OCI-LY1 (cell line): ENCODE results near the gene SYT1.

ENCODE experiments used
- H2AFZ ChIP-seq: fragments of 200-600 bp; sonication (generic), shearing (Covaris generic); 2 replicates; pipeline ENCODE4 v1.6.0; 2014; ENCODE audit warnings: antibody characterized with exemption, mild to moderate bottlenecking, low read length
- H3F3A ChIP-seq: fragments of 200-600 bp; sonication (generic), shearing (Covaris generic); 2 replicates; pipeline ENCODE4 v1.6.0; 2014; ENCODE audit warnings: mild to moderate bottlenecking, antibody characterized with exemption, low read length, moderate library complexity; ENCODE audit not compliant: insufficient read depth
- H3K27ac ChIP-seq: fragments of 200-600 bp; sonication (generic); 2 replicates; pipeline ENCODE4 v1.5.1; 2014; ENCODE audit warnings: low read length, mixed run types, mild to moderate bottlenecking, low read depth; ENCODE audit not compliant: poor library complexity, severe bottlenecking
- H3K27me3 ChIP-seq: fragments of 200-600 bp; sonication (generic); 2 replicates; pipeline ENCODE4 v1.6.0; 2014; ENCODE audit warnings: antibody characterized with exemption, mild to moderate bottlenecking, low read length, moderate library complexity; ENCODE audit not compliant: insufficient read depth
- H3K36me3 ChIP-seq: fragments of 200-600 bp; sonication (generic); 2 replicates; pipeline ENCODE4 v1.6.1; 2014; ENCODE audit warnings: mild to moderate bottlenecking, antibody characterized with exemption, low read length, moderate library complexity, mixed read lengths; ENCODE audit not compliant: insufficient read depth
- H3K4me1 ChIP-seq: fragments of 200-600 bp; sonication (generic); 2 replicates; pipeline ENCODE4 v1.5.1; 2014; ENCODE audit warnings: mild to moderate bottlenecking, low read length, moderate library complexity; ENCODE audit not compliant: insufficient read depth, severe bottlenecking
- H3K4me2 ChIP-seq: fragments of 200-600 bp; sonication (generic), shearing (Covaris generic); 2 replicates; pipeline ENCODE4 v1.6.1; 2014; ENCODE audit warnings: low read length
- H3K4me3 ChIP-seq: fragments of 200-600 bp; sonication (generic); 2 replicates; pipeline ENCODE4 v1.5.1; 2014; ENCODE audit warnings: low read length, low read depth, mild to moderate bottlenecking, mixed read lengths; ENCODE audit not compliant: poor library complexity, severe bottlenecking
- H3K79me2 ChIP-seq: fragments of 200-600 bp; shearing (Covaris generic); 2 replicates; pipeline ENCODE4 v1.6.1; 2016; ENCODE audit warnings: mixed run types, low read length, mixed read lengths; ENCODE audit not compliant: insufficient read depth
- H3K9ac ChIP-seq: fragments of 200-600 bp; sonication (generic), shearing (Covaris generic); 2 replicates; pipeline ENCODE4 v1.6.1; 2014; ENCODE audit warnings: mild to moderate bottlenecking, low read length, mixed read lengths
- H3K9me2 ChIP-seq: fragments of 200-600 bp; sonication (generic), shearing (Covaris generic); 2 replicates; pipeline ENCODE4 v1.6.1; 2014; ENCODE audit warnings: low read depth, mild to moderate bottlenecking, low read length, mixed read lengths
- H3K9me3 ChIP-seq: fragments of 200-600 bp; shearing (Covaris generic); 2 replicates; pipeline ENCODE4 v1.6.1; 2014; ENCODE audit warnings: low read length, mixed read lengths
- H4K20me1 ChIP-seq: fragments of 200-600 bp; sonication (generic), shearing (Covaris generic); 2 replicates; pipeline ENCODE4 v1.6.0; 2016; ENCODE audit warnings: mild to moderate bottlenecking, low read length; ENCODE audit not compliant: insufficient read depth
- EZH2 ChIP-seq: fragments of 200-600 bp; sonication (generic), shearing (Covaris generic); IDR thresholded peaks from 2 replicates; pipeline ENCODE4 v1.8.0; 2017; ENCODE audit warnings: borderline replicate concordance, mixed run types, mild to moderate bottlenecking, antibody characterized with exemption, low read length, moderate library complexity, mixed read lengths
- TF ChIP-seq, protein P1 (sequence below): fragments of 200-600 bp; sonication (generic), shearing (Covaris generic); IDR thresholded peaks from 2 replicates; pipeline ENCODE4 v1.5.1; 2017; ENCODE audit warnings: mild to moderate bottlenecking, antibody characterized with exemption, low read length, moderate library complexity, mixed read lengths

SYT1 gene

DNA sequence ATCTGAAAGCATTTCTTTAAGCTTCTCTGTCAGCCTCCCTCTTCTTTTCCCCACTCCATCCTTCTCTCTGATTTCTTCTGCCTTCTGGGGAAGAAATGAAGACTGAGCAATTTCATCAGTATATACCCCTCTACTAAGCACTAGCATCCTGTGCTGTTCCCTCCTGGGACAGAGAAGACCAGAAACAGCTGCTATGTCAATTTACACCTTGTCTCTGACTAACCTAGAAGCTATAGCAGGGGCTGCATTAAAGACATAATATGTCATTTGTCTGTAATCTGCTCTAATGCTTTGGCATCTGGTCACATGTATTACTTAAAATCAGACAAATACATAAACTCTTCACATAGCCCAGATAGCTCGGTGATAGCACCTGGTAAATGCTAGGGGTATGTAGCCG lies 529.3 kb downstream of the SYT1 start:
- Histone ChIP-seq H2AFZ (no peak overlapping the region), H3K4me2 (no peak overlapping the region), H3K9me3 (no peaks in the 10 kb centered on the region), H3K27ac (no peak overlapping the region), H3K4me3 (no peak overlapping the region), H3K27me3 (no peaks in the 10 kb centered on the region), H4K20me1 (no peaks in the 10 kb centered on the region), H3K4me1 (no peaks in the 10 kb centered on the region), H3K36me3 (no peaks in the 10 kb centered on the region), H3F3A (no peaks in the 10 kb centered on the region), H3K79me2 (no peaks in the 10 kb centered on the region), H3K9ac (no peak overlapping the region), H3K9me2 (no peaks in the 10 kb centered on the region)
- TF ChIP-seq, protein P1, sequence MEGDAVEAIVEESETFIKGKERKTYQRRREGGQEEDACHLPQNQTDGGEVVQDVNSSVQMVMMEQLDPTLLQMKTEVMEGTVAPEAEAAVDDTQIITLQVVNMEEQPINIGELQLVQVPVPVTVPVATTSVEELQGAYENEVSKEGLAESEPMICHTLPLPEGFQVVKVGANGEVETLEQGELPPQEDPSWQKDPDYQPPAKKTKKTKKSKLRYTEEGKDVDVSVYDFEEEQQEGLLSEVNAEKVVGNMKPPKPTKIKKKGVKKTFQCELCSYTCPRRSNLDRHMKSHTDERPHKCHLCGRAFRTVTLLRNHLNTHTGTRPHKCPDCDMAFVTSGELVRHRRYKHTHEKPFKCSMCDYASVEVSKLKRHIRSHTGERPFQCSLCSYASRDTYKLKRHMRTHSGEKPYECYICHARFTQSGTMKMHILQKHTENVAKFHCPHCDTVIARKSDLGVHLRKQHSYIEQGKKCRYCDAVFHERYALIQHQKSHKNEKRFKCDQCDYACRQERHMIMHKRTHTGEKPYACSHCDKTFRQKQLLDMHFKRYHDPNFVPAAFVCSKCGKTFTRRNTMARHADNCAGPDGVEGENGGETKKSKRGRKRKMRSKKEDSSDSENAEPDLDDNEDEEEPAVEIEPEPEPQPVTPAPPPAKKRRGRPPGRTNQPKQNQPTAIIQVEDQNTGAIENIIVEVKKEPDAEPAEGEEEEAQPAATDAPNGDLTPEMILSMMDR, result no peak
- TF ChIP-seq EZH2, result no peak

DNA sequence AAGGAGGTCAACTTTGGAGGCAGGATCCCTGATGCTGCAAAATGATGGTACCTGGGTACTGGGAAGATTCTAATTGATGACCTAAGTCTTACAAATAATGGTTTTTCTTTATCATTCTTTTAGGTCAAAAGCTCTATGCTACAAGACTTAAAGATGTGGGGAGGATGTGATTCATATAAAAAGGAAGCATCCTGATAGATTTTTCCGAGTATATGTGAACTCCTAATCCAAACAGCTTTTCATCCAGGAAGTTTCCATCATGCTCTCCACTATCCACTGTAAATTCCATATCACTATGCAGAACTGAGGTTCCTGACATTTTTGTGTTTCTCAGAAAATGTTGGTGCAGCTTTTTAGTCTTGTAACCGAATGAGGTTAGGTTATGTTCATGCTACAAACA lies 533.0 kb downstream of the SYT1 start:
- no peaks in the 10 kb centered on the region for H3K27me3 ChIP-seq
- no peaks in the 10 kb centered on the region for H3K79me2 ChIP-seq
- H3K27ac ChIP-seq, result no peak overlapping the region
- no peaks in the 10 kb centered on the region for H3F3A ChIP-seq
- H2AFZ ChIP-seq, result no peak overlapping the region
- no peaks in the 10 kb centered on the region for H4K20me1 ChIP-seq
- no peak overlapping the region for H3K9ac ChIP-seq
- H3K4me3 ChIP-seq, result no peak overlapping the region
- no peak for TF ChIP-seq EZH2
- TF ChIP-seq, protein P1, result no peak
- H3K4me1 ChIP-seq, result no peaks in the 10 kb centered on the region
- H3K9me3 ChIP-seq, result no peaks in the 10 kb centered on the region
- no peaks in the 10 kb centered on the region for H3K36me3 ChIP-seq
- H3K4me2 ChIP-seq, result no peak overlapping the region
- no peaks in the 10 kb centered on the region for H3K9me2 ChIP-seq

GRCh38 chr12:79400481-79400880 lies 535.9 kb downstream of the SYT1 start:
- Histone ChIP-seq H3K79me2 (no peaks in the 10 kb centered on the region), H3K4me2 (no peak overlapping the region), H3K4me1 (no peaks in the 10 kb centered on the region), H4K20me1 (no peaks in the 10 kb centered on the region), H3K9me2 (no peaks in the 10 kb centered on the region), H3K9ac (no peak overlapping the region), H3K4me3 (no peak overlapping the region), H3F3A (no peaks in the 10 kb centered on the region), H3K27me3 (no peaks in the 10 kb centered on the region), H3K36me3 (no peaks in the 10 kb centered on the region), H3K27ac (no peak overlapping the region), H3K9me3 (no peaks in the 10 kb centered on the region), H2AFZ (no peak overlapping the region)
- TF ChIP-seq EZH2, result no peak
- TF ChIP-seq, protein P1, result no peak
